C1 segment of cervical spinal cord (tissue), 14 donors: ENCODE measurements around the gene JADE1.

Source experiments
- DNase-seq, 14 donors: peaks; one replicate each; lab custom pipeline; 2025; lab: John Stamatoyannopoulos, UW

The JADE1 gene

DNA sequence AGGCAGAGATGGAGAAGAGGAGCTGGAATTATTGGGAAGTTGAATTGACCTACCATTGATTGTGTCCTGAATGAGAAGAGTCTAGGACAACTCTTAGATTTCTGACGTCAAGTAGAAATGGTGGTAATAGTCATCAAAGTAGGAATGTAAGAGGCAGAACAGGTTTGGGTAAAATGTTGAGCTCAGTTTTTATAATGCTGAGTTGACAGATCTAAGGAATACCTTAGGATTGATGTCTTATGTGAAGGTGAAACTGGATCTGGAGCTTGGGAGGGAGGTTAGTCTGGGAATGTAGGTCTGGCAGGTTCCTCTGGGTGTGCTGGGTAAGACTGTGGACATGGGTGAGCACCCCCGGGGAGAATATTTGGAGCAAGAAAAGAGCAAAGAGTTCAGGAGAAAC, 31.9 kb downstream of the JADE1 start:
- DNase-seq: no peak

DNA sequence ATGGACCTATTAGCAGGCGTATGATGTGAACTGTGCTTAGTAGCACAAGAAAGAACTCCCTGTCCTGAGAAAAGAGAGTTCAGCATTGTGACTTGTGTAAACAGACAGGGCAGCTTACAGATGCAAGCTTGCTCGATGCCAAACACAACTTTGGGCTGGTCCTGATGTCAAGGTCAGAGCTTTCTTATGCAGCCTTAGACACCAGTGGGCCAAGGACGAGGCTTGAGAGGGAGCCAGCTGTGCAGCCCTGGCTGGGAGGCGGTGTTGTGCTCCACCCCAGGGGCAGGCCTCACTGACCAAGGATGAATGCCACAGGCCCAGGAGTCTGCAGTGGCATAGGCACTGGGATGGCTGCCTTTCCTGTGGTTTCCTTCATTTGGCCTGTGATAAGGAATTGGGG, 35.4 kb downstream of the JADE1 start:
- peak in 8 of 14 donors; percentile 8 to 68 (median 36) for DNase-seq

DNA sequence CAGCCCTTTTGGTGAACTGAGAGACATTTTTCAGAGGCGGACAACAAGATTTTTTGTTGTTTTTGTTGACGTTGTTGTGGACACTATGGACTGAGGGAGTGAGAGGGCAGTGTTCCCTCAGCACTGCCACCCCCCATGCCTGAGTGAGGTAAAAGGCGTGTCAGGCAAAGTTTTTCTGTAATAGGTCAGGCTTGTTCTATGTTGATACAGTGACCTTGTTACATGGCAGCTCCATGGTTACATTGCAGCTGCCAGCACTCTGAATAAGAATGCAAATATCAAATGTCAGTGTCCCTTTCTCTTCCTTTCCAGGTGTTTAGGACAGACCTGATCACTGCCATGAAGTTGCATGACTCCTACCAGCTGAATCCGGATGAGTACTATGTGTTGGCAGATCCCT, 36.6 kb downstream of the JADE1 start:
- DNase-seq: no peak

DNA sequence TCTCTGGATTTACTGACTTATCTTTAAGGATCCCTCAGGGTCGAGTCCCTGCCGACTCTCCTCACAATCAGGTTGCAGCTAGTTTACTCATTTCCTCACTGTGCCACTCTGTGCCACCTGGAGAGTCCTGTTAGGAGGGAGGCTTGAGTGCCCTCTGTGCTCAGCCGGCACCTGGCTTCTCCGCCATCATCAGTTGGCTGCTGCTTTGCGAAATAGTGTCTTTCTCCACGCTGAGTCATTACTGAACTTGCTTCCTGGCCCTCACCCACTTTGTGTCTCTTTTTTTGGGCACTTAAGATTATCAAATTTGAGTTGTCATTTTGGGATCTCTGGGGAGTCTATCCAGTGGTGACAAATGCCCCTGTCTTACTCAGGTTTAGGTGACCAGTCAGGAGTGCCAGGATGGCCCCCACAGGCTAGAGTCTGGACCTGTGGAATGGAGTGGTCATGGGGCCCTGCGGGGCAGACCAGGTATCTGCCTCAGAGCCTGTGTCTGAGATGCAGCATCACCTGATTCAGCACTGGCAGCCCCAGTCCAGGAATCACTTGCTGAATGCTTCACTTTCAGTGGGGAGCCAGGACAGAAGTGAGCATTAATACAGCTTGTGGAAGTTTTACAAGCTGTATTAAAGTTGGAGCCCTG, 37.7 kb downstream of the JADE1 start:
- no peak for DNase-seq

DNA sequence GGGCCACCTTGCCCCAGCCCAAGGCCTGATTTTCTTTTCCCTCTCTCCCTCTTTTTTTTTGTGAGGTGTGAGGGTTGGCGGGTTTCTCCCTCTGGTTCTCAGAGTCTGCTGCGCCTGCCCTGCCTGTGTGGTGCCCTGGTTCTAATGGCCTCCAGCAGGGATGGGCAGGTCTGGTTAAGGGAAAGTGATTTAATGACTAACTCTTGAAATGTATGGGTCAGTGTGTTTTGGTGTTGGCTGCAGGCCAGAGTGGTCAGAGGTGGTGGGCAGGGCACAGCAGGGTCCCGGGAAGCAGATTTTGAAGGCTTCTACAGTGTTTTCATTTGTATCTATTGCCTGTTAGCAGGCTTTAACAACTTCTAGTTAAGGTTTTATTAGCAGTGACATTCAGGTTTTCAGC, 39.0 kb downstream of the JADE1 start:
- no peak for DNase-seq

DNA sequence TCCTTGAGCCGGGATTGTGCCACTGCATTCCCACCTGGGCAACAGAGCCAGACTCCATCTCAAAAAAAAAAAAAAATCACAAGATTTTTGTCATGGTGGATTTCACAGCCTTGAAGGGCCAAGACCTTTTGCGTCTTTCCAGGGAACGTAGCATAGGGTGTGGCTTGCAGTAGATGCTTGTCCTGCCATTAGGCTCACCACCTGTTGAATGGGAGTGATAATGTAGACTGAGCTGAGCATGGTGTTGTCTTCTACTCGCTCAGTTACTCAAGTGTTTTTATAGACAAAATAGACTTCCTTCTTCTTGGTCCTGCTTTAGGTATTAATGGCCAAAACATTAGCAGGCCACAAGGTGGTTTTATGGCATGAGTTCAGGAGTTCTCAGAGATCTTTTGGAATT, 40.8 kb downstream of the JADE1 start:
- no peak for DNase-seq

GRCh38 chr4:128853741-128854140, 44.2 kb downstream of the JADE1 start:
- DNase-seq: no peak

DNA sequence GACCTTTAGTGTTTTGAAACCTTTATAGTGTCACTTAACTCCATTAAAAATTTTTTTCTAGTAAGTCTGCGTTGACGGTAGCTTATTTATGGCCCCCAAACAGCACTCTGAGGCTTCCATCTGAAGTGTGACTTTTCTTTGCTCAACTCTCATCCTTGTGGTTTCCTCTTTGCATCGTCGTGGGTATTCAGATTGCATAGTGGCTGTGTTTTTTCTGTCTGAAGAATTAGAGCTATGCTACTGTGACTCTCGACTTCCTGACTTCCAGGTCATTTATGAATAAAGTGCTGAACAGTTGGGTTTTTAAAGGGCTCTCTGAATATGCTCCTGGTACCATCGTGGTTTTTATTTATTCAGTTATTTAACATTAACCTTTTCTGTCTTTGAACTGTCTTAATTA, 44.9 kb downstream of the JADE1 start:
- DNase-seq: no peak

DNA sequence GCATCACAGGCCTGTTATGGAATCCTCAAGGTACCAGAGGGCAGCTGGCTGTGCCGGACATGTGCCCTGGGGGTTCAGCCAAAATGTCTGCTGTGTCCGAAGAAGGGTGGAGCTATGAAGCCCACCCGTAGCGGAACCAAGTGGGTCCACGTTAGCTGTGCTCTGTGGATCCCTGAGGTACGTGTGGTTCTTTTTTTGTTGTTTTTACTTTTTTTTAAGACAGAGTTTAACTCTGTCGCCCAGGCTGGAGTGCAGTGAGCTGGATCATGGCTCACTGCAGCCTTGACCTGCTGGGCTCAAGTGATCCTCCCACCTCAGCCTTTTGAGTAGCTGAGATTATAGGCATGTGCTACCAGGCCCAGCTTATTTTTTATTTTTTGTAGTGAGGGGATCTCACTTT, 46.1 kb downstream of the JADE1 start:
- DNase-seq: no peak

DNA sequence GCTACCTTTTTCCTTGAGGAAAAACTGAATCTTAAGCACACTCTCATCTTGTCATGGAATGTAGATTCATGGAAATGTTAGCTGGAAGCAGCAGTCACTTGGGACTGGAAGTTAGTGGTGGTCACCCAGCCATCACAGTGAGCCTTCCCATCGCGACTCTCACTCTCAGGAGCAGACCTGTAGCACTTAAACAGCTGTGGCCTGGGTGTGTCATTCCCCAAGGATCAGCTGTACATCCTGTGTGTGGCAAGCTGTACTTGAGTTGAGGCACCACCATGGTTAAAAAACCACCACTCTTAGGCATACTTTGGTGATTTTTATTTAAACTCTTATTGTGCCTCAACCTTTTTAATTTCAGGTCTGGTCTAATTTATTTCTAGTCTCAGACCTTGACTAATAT, 46.7 kb downstream of the JADE1 start:
- DNase-seq: no peak

DNA sequence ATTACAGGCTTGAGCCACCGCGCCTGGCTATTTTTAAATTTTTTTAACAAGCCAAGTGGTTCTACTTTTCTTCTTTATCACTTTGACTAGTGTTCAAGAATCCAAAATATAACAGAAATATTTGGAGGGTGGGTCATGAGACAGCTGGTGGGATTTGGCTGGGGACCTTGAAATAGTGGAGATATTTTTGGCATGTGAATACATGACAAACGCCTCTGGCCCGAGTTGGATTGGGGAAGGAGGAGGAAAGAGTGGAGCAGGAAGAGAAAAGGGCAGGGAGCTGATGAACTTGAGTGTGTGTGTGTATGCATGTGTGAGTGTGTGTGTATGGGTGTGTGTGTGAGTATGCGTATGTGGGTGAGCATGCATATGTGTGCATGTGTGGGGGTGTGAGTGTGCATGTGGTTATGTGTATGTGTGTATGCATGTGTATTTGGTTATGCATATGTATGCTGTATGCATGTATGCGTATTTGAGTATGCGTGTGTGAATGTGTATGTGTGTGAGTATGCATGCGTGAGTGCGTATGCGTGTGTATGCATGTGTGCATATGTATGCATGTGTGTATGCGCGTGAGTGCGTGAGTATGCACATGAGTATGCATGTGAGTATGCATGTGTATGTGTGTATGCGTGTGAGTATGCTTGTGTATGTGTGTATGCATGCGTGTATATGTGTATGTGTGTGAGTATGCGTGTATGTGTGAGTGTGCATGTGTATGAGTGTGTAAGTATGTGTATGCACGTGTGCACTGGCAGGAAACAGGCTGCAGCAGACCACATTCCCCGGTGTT, 49.6 kb downstream of the JADE1 start:
- no peak for DNase-seq

DNA sequence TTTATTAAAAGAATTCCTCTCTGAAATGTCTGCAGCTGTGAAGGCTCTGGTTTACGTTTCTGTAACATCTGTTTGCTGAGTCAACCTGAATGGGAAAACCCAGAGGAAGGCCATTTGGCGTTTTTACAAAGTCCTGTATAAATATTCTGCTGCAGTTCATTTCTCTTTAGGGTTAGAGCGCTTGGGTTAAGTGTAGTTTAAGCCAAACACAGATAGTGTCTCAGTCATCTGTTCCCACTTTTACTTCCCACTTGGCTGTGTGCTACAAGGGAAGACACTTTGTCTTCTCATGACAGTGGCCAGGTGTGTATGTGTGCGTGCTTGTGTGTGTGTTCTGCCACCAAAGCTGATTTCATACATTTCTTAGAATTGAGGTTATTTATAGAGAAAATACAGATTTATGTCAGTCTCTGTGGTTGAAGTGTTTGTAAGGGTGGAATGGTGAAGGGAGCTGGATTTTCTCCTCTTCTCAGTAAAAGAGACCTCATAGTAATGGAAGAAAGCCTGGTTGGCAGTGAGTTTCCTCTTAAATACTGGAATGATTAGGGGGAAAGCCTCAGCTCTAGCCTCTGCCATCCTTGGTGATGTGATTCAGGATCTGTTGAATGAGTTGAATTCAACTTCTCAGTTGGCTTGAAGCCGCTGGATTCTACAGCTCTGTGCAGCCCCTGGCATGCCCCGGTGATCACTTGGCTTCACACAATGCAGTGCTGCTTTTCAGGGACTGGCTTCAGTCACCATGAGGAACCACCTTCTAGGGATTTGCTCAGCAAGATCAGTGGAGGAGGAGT, 50.6 kb downstream of the JADE1 start:
- DNase-seq: peak in 1 of 14 donors; percentile 54

DNA sequence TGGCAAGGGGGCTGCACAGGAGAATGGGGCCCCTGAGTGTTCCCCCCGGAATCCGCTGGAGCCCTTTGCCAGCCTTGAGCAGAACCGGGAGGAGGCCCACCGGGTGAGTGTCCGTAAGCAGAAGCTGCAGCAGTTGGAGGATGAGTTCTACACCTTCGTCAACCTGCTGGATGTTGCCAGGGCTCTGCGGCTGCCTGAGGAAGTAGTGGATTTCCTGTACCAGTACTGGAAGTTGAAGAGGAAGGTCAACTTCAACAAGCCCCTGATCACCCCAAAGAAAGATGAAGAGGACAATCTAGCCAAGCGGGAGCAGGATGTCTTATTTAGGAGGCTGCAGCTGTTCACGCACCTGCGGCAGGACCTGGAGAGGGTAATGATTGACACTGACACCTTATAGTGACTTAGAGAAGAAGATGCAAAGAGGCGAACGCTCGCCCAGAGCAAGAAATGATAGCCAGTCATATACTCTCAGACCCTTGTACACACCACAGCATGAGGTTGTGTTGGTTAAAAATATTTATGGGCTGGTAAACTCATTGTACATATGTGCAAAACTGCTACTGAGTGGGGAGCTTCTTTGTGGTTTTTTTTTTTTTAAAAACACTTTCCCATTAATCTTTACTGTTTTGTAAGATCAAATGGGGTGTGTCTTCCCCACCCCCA, 52.5 kb downstream of the JADE1 start:
- no peak for DNase-seq

GRCh38 chr4:128862608-128863311, 53.3 kb downstream of the JADE1 start:
- DNase-seq: no peak

GRCh38 chr4:128863312-128864075, 54.0 kb downstream of the JADE1 start:
- DNase-seq: peak in 11 of 14 donors; percentile 24 to 76 (median 57)

GRCh38 chr4:128865132-128865531, 55.6 kb downstream of the JADE1 start:
- DNase-seq: no peak

- no peak for DNase-seq
Measured at GRCh38 chr4:128866269-128866668, 56.8 kb downstream of the JADE1 start.

GRCh38 chr4:128866691-128867090, 57.2 kb downstream of the JADE1 start:
- DNase-seq: no peak

- DNase-seq: no peak
Measured at GRCh38 chr4:128868758-128869157, 59.3 kb downstream of the JADE1 start.

GRCh38 chr4:128869776-128870509, 60.4 kb downstream of the JADE1 start:
- no peak for DNase-seq
